C4-2B (cell line): ENCODE measurements around the gene RFESD.

Experiments
- H3K27ac ChIP-seq: fragments of 450-650 bp; 2 replicates; pipeline ENCODE4 v1.5.1; 2017
- CTCF ChIP-seq: fragments of 450-650 bp; conservative IDR thresholded peaks from 2 replicates; pipeline ENCODE4 v1.5.1; 2017; ENCODE audit warnings: mild to moderate bottlenecking
- ZFX ChIP-seq: fragments of 450-650 bp; IDR thresholded peaks from 2 replicates; pipeline ENCODE4 v1.6.1; 2017

The RFESD gene

GRCh38 chr5:95646569-95647431 is at the start of gene RFESD:
RFESD (plus strand) TSS chr5:95646777; CDS start chr5:95652272, 5,495 bp downstream.
- peak; percentile 30; the same call in 1 of the 2 replicates for TF ChIP-seq ZFX
- TF ChIP-seq CTCF: peak; percentile 26; the same call in 1 of the 2 replicates
- peak within 1 kb of the TSS; percentile 70 for H3K27ac ChIP-seq

DNA sequence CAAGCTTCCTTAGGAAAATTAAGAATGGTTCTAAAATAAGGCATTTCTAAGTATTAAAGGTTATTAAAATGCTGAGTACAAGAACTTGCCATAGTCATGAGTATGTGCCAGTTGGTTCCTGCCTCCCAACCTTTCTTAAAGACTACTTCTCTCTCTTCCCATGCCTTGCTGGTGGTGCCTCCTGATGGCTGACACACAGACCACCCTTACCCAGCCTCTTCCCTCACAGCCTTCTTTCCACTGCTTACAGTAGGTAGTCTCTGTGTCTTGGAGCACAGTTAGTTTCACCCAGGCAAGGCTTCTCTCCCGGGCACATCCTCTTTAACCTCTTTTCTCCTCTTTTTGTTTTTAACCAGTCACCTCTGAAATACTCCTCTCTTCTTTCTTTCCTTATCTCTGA is 47.3 kb upstream of the RFESD start:
- TF ChIP-seq ZFX: no peak
- TF ChIP-seq CTCF: no peak

DNA sequence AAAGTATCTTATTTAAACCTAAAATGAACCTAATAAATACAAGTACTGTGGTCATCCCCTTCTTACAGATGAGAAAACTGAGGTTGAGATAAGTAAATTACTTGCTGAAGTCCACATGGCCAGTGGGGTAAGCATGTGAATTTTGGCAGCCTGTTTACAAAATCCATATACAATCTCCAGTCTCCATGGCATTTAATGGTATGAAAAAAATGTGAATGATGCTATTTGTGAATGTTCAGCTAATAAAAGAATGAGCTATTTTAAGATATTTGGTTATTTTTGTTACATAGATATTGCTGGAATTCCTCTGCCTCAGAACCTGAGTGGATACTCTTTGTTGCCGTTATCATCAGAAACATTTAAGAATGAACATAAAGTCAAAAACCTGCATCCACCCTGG is 46.0 kb upstream of the RFESD start:
- TF ChIP-seq CTCF (no peak), ZFX (no peak)

More for the DNA sequence above, 47.3 kb upstream of the RFESD start:
- H3K27ac ChIP-seq: no peak overlapping the region

GRCh38 chr5:95605786-95606185 is 40.8 kb upstream of the RFESD start:
- H3K27ac ChIP-seq: no peak overlapping the region
- TF ChIP-seq CTCF (no peak), ZFX (no peak)

More for the DNA sequence above, 46.0 kb upstream of the RFESD start:
- no peak overlapping the region for H3K27ac ChIP-seq

- TF ChIP-seq CTCF (no peak), ZFX (no peak)
- no peak overlapping the region for H3K27ac ChIP-seq
Measured at GRCh38 chr5:95606419-95606818, 40.2 kb upstream of the RFESD start.

DNA sequence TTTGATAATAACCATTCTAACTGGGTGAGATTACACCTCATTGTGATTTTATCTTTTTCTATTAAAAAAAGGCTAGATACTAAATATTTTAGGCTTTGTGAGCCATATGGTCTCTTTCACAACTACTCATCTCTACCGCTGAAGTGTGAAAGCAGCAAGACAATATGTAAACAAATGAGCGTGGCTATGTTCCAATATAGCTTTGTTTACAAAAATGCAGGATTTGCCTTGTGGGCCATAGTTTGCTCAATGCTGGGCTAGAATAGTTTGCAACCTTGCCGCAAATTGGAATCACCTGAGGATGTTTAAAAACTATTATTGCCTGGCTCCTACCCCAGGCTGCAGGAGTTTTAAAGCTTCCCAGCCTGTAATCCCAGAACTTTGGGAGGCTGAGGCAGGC is 36.9 kb upstream of the RFESD start:
- H3K27ac ChIP-seq: no peak overlapping the region
- TF ChIP-seq ZFX (no peak), CTCF (no peak)

GRCh38 chr5:95610546-95610945 is 36.0 kb upstream of the RFESD start:
- H3K27ac ChIP-seq: no peak overlapping the region
- TF ChIP-seq CTCF: no peak
- no peak for TF ChIP-seq ZFX
